Endothelial cell of umbilical vein (primary cell): ENCODE measurements around the gene MOAP1.

Experiments
- EZH2 ChIP-seq: IDR thresholded peaks from 2 replicates; pipeline ENCODE4 v1.6.1; 2012; ENCODE audit warnings: borderline replicate concordance, low read depth, mild to moderate bottlenecking, moderate library complexity, low read length, inconsistent platforms; ENCODE audit not compliant: severe bottlenecking
- JUN ChIP-seq: IDR thresholded peaks from 2 replicates; pipeline ENCODE4 v1.6.1; 2011; ENCODE audit warnings: borderline replicate concordance, low read depth; ENCODE audit not compliant: insufficient read length, insufficient read depth
- POLR2A ChIP-seq: IDR thresholded peaks from 2 replicates; pipeline ENCODE4 v1.6.1; 2012; ENCODE audit warnings: low read depth, mild to moderate bottlenecking, control low read depth, low read length
- TF ChIP-seq, protein P1 (sequence below): IDR thresholded peaks from 2 replicates; pipeline ENCODE4 v1.6.1; 2011; ENCODE audit not compliant: insufficient read depth, insufficient read length
- TF ChIP-seq, protein P2 (sequence below), 2 donors: IDR thresholded peaks; 1 replicate in 1 of 2; 2 replicates in 1 of 2; pipeline ENCODE4 v1.5.1; 2011; ENCODE audit warnings: low read length in 2 of 2, mild to moderate bottlenecking in 2 of 2, moderate library complexity in 2 of 2, control low read depth in 1 of 2, inconsistent platforms in 1 of 2, low read depth in 1 of 2; ENCODE audit not compliant: insufficient read depth in 1 of 2; ENCODE audit errors: extremely low read depth in 1 of 2

DNA sequence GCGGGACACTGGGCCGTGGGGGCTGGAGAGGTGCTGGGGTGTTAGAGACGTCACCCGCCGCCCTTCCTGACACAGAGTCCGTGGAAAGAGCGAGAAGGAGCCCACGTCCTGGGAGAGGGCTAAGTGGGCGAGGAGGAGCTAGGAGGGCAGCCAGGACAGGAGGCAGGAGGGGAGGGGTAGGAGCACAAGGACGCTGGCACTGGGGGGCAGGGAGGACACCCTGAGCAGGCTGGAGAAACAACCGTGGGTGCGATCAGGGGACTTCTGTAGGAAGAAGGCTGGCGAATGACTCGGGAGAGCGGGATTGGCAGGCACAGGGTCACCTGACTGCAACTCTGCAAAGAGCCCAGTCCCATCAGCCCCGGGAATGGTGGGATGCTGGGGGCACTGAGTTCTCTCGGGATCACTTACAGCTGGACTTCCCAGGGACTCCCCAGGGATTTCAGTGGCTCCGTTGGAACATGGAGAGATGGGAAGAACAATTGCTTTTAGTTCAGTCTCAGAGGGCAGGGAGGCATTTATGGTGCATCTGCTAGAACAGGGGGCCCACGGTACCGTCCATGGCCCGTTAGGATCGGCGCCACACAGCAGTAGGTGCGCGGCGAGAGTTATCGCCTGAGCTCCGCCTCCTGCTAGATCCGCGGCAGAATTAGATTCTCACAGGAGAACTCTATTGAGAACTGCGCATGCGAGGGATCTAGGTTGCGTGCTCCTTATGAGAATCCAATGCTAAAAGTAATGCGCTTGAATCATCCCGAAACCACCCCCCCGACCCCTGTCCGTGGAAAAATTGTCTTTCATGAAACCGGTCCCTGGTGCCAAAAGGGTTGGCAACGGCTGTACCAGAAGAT lies 46.7 kb upstream of the MOAP1 start:
- TF ChIP-seq, protein P1, sequence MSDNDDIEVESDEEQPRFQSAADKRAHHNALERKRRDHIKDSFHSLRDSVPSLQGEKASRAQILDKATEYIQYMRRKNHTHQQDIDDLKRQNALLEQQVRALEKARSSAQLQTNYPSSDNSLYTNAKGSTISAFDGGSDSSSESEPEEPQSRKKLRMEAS = no peak
- TF ChIP-seq, protein P2, sequence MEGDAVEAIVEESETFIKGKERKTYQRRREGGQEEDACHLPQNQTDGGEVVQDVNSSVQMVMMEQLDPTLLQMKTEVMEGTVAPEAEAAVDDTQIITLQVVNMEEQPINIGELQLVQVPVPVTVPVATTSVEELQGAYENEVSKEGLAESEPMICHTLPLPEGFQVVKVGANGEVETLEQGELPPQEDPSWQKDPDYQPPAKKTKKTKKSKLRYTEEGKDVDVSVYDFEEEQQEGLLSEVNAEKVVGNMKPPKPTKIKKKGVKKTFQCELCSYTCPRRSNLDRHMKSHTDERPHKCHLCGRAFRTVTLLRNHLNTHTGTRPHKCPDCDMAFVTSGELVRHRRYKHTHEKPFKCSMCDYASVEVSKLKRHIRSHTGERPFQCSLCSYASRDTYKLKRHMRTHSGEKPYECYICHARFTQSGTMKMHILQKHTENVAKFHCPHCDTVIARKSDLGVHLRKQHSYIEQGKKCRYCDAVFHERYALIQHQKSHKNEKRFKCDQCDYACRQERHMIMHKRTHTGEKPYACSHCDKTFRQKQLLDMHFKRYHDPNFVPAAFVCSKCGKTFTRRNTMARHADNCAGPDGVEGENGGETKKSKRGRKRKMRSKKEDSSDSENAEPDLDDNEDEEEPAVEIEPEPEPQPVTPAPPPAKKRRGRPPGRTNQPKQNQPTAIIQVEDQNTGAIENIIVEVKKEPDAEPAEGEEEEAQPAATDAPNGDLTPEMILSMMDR (IDR thresholded peaks at IDR 0.05; ENCODE audit: extremely low read depth in 1 of 2, insufficient read depth in 1 of 2, low read depth in 1 of 2, low read length in 2 of 2) = no peak
- TF ChIP-seq EZH2 (no peak), POLR2A (peak; percentile 52), JUN (no peak)
